Panc1 (cell line): ENCODE measurements around the gene IGFBP5. TPM values are rescaled to one million over a fixed set of nuclear protein-coding genes. Genes with fewer than 3 reads are reported as not detected.

Experiments used
- ATAC-seq: fragments of 200-7000 bp; cut with Tn5 transposase; 2 replicates; pipeline ENCODE4 v1.9.1; 2020; ENCODE audit warnings: mild to moderate bottlenecking, moderate library complexity
- BruUV-seq: library from RNA; stranded (reverse); fragments of 400-500 nt; replicated peaks from 2 replicates; lab custom pipeline; 2021; lab: Mats Ljungman, UMichigan
- CTCF ChIA-PET: fragments of 300-600 bp; sonication (Branson Sonifier 250); formaldehyde crosslinking; loops from one replicate; lab custom pipeline; 2022; ENCODE audit warnings: antibody characterized with exemption; lab: Charles Lee
- POLR2A ChIA-PET: fragments of 300-600 bp; sonication (Branson Sonifier 250); formaldehyde crosslinking; loops from one replicate; lab custom pipeline; 2022; ENCODE audit warnings: antibody characterized with exemption; lab: Charles Lee
- DNase-seq: peaks from one replicate; pipeline ENCODE4 v3.0.0-alpha.2; 2010; ENCODE audit warnings: low read depth, low spot score
- H3K27ac ChIP-seq: 2 replicates; pipeline ENCODE4 v1.5.1; 2011; ENCODE audit warnings: mild to moderate bottlenecking, low read length, inconsistent platforms
- H3K27me3 ChIP-seq: fragments of 200-500 bp; sonication (Bioruptor generic); 2 replicates; pipeline ENCODE4 v1.6.0; 2014; ENCODE audit warnings: low read length, inconsistent platforms; ENCODE audit not compliant: control insufficient read depth, insufficient read depth
- H3K36me3 ChIP-seq: fragments of 200-500 bp; sonication (Bioruptor generic); 2 replicates; pipeline ENCODE4 v1.5.1; 2014; ENCODE audit warnings: inconsistent platforms, mild to moderate bottlenecking, low read length, moderate library complexity; ENCODE audit not compliant: control insufficient read depth, insufficient read depth
- H3K4me1 ChIP-seq: 2 replicates; pipeline ENCODE4 v1.5.1; 2011; ENCODE audit warnings: inconsistent platforms, mild to moderate bottlenecking, low read length, moderate library complexity; ENCODE audit not compliant: control insufficient read depth, insufficient read depth
- H3K4me3 ChIP-seq, 2 experiments: 2 replicates each; pipeline ENCODE4 v1.5.1; 2011 to 2012; ENCODE audit warnings: low read depth in 2 of 2, low read length in 2 of 2, mild to moderate bottlenecking in 2 of 2, inconsistent platforms in 1 of 2, moderate library complexity in 1 of 2
- H3K9me3 ChIP-seq: fragments of 200-500 bp; sonication (Bioruptor generic); 2 replicates; pipeline ENCODE4 v1.5.1; 2014; ENCODE audit warnings: low read depth, mild to moderate bottlenecking, inconsistent platforms, low read length, moderate library complexity; ENCODE audit not compliant: control insufficient read depth, insufficient read depth
- CTCF ChIP-seq: fragments of 450-650 bp; IDR thresholded peaks from 2 replicates; pipeline ENCODE4 v1.5.1; 2017; ENCODE audit warnings: mild to moderate bottlenecking
- POLR2AphosphoS5 ChIP-seq: IDR thresholded peaks from 2 replicates; pipeline ENCODE4 v1.6.1; 2012; ENCODE audit warnings: mild to moderate bottlenecking, low read depth, low read length, moderate library complexity
- REST ChIP-seq, 2 experiments: IDR thresholded peaks; 2 replicates each; pipeline ENCODE4 v1.6.1; 2011 to 2012; ENCODE audit warnings: low read depth in 2 of 2, control low read depth in 1 of 2, low read length in 1 of 2, mild to moderate bottlenecking in 1 of 2, moderate library complexity in 1 of 2; ENCODE audit not compliant: insufficient read depth in 1 of 2
- SIN3A ChIP-seq: IDR thresholded peaks from 2 replicates; pipeline ENCODE4 v1.6.1; 2012; ENCODE audit warnings: low read depth, mild to moderate bottlenecking, low read length, moderate library complexity, borderline replicate concordance; ENCODE audit not compliant: insufficient read depth
- TCF7L2 ChIP-seq: IDR thresholded peaks from 2 replicates; pipeline ENCODE4 v1.6.1; 2011; ENCODE audit warnings: mild to moderate bottlenecking, low read depth, low read length, inconsistent platforms
- in situ Hi-C: cut with HindIII; loops from 2 replicates; pipeline ENCODE4 v1.10.0; 2016; ENCODE audit warnings: low sequenced_read_pairs, low pct_unique_long_range_greater_than_20kb
- intact Hi-C: fragments of 100-400 bp; cut with micrococcal nuclease; formaldehyde crosslinking; loops from one replicate; pipeline ENCODE4 v1.10.0; 2022; ENCODE audit not compliant: unreplicated experiment
- total RNA-seq: library from RNA; stranded (reverse); gene quantifications from one replicate; pipeline ENCODE4 v1.2.1, GENCODE V29; 2021; ENCODE audit not compliant: unreplicated experiment

IGFBP5 gene
- total RNA-seq, 1 experiment from 2014 or later = 1.9 TPM

GRCh38 chr2:216665717-216666116, 29.6 kb downstream of the IGFBP5 start:
- POLR2A ChIA-PET = no interaction called here
- Histone ChIP-seq H3K27ac (no peak overlapping the region), H3K4me3 (no peak overlapping the region), H3K36me3 (no peaks in the 10 kb centered on the region), H3K4me1 (no peaks in the 10 kb centered on the region), H3K27me3 (no peaks in the 10 kb centered on the region), H3K9me3 (no peaks in the 10 kb centered on the region)
- DNase-seq (no peak), ATAC-seq (no peak)
- in situ Hi-C loops (no loop called here), intact Hi-C loops (loop anchor here (1.0 kb wide), 1 partner anchor 146 kb away; no protein-coding TSS in a partner anchor)
- no TSS peak for BruUV-seq
- CTCF ChIA-PET = interaction anchor here (1.3 kb wide), 1 partner anchor 146 kb away, joined by 6 read pairs; no protein-coding TSS in a partner anchor
- TF ChIP-seq CTCF = no peak
- no peak for TF ChIP-seq REST (IDR thresholded peaks at IDR 0.05; ENCODE audit: insufficient read depth in 1 of 2, low read depth in 2 of 2, low read length in 1 of 2)
- TF ChIP-seq TCF7L2 = no peak
- TF ChIP-seq SIN3A = no peak
- TF ChIP-seq POLR2AphosphoS5 = no peak

- no peaks in the 10 kb centered on the region for H3K9me3 ChIP-seq
- no peak overlapping the region for H3K4me3 ChIP-seq
- ChIA-PET POLR2A (no interaction called here), CTCF (no interaction called here)
- ATAC-seq (no peak), DNase-seq (no peak)
- no TSS peak for BruUV-seq
- TF ChIP-seq REST (IDR thresholded peaks at IDR 0.05; ENCODE audit: insufficient read depth in 1 of 2, low read depth in 2 of 2, low read length in 1 of 2) (no peak), CTCF (no peak), TCF7L2 (no peak), SIN3A (no peak), POLR2AphosphoS5 (no peak)
- H3K4me1 ChIP-seq = no peaks in the 10 kb centered on the region
- H3K36me3 ChIP-seq = no peaks in the 10 kb centered on the region
- in situ Hi-C loops = no loop called here
- intact Hi-C loops = no loop called here
- no peaks in the 10 kb centered on the region for H3K27me3 ChIP-seq
- H3K27ac ChIP-seq = no peak overlapping the region
Measured at GRCh38 chr2:216665242-216665641, 30.1 kb downstream of the IGFBP5 start.
